HEK293T (cell line): ENCODE results near the gene NARF.

Experiments used
- BHLHE40 ChIP-seq: fragments of 450-650 bp; IDR thresholded peaks from 2 replicates; pipeline ENCODE4 v1.6.1; 2016; ENCODE audit warnings: mild to moderate bottlenecking, moderate library complexity, borderline replicate concordance
- CTBP1 ChIP-seq: fragments of 450-650 bp; IDR thresholded peaks from 2 replicates; pipeline ENCODE4 v1.6.1; 2016; ENCODE audit warnings: borderline replicate concordance
- FOXA1 ChIP-seq: fragments of 450-650 bp; IDR thresholded peaks from 2 replicates; pipeline ENCODE4 v1.6.1; 2016; ENCODE audit warnings: mild to moderate bottlenecking
- FOXK2 ChIP-seq: fragments of 450-650 bp; IDR thresholded peaks from 2 replicates; pipeline ENCODE4 v1.6.1; 2016; ENCODE audit warnings: mild to moderate bottlenecking
- FOXM1 ChIP-seq: fragments of 450-650 bp; IDR thresholded peaks from 2 replicates; pipeline ENCODE4 v1.6.1; 2017; ENCODE audit warnings: mild to moderate bottlenecking, borderline replicate concordance
- L3MBTL2 ChIP-seq: fragments of 450-650 bp; conservative IDR thresholded peaks from 2 replicates; pipeline ENCODE4 v1.6.1; 2016; ENCODE audit warnings: mild to moderate bottlenecking
- NFRKB ChIP-seq: fragments of 450-650 bp; IDR thresholded peaks from 2 replicates; pipeline ENCODE4 v1.6.1; 2016; ENCODE audit warnings: mild to moderate bottlenecking, moderate library complexity
- SUZ12 ChIP-seq: fragments of 450-650 bp; IDR thresholded peaks from 2 replicates; pipeline ENCODE4 v1.6.1; 2016; ENCODE audit warnings: mild to moderate bottlenecking
- TARDBP ChIP-seq: fragments of 450-650 bp; IDR thresholded peaks from 2 replicates; pipeline ENCODE4 v1.6.1; 2016

DNA sequence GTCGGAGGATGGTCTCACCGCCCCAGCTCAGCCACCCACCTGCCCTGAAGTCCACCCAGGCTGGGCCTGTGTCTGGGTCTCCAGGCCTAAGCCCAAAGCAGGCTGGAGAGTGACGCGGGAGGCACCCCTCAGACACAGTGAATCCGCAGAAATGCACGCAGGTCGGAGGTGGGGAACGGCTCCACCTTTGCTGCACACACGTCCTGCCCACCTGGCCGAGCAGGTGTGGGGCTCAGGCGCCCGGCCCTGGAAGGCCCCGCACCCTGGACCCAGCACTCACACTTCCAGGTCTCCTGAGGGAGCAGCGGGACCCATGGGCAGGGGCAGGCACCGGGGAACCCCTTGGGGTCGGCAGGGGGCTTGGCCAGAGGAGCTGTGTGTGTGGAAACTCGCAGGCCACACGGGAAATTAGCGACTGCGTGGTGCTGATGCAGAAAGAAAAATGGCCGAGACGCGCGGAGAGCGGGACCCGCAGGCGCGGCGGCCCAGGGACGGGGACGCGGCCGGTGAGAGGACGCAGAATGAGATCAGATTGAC lies 18.6 kb upstream of the NARF start:
- TF ChIP-seq TARDBP (no peak), FOXA1 (no peak), FOXK2 (no peak), SUZ12 (no peak), CTBP1 (no peak), L3MBTL2 (no peak), BHLHE40 (no peak), FOXM1 (no peak), NFRKB (no peak)
